HEK293T (cell line): ENCODE results near the gene ANO6.

Experiments used
- CTCF ChIA-PET: fragments of 350-600 bp; formaldehyde crosslinking; extraction: SDS; loops from one replicate; lab custom pipeline; 2021; ENCODE audit warnings: antibody characterized with exemption, inconsistent platforms; lab: Yijun Ruan, JAX
- POLR2A ChIA-PET: fragments of 350-600 bp; formaldehyde crosslinking; extraction: SDS; loops from one replicate; lab custom pipeline; 2020; ENCODE audit warnings: antibody characterized with exemption, inconsistent platforms; lab: Yijun Ruan, JAX
- DNase-seq: peaks from one replicate; pipeline ENCODE4 v3.0.0; 2012; ENCODE audit warnings: mixed read lengths; ENCODE audit errors: extremely low spot score
- ARNT ChIP-seq: fragments of 450-650 bp; IDR thresholded peaks from 2 replicates; pipeline ENCODE4 v1.6.1; 2017; ENCODE audit warnings: mild to moderate bottlenecking
- BHLHE40 ChIP-seq: fragments of 450-650 bp; IDR thresholded peaks from 2 replicates; pipeline ENCODE4 v1.6.1; 2016; ENCODE audit warnings: mild to moderate bottlenecking, moderate library complexity, borderline replicate concordance
- CTBP1 ChIP-seq: fragments of 450-650 bp; IDR thresholded peaks from 2 replicates; pipeline ENCODE4 v1.6.1; 2016; ENCODE audit warnings: borderline replicate concordance
- ELF4 ChIP-seq: fragments of 450-650 bp; IDR thresholded peaks from 2 replicates; pipeline ENCODE4 v1.6.1; 2017; ENCODE audit warnings: antibody characterized with exemption
- FOXA1 ChIP-seq: fragments of 450-650 bp; IDR thresholded peaks from 2 replicates; pipeline ENCODE4 v1.6.1; 2016; ENCODE audit warnings: mild to moderate bottlenecking
- FOXK2 ChIP-seq: fragments of 450-650 bp; IDR thresholded peaks from 2 replicates; pipeline ENCODE4 v1.6.1; 2016; ENCODE audit warnings: mild to moderate bottlenecking
- FOXM1 ChIP-seq: fragments of 450-650 bp; IDR thresholded peaks from 2 replicates; pipeline ENCODE4 v1.6.1; 2017; ENCODE audit warnings: mild to moderate bottlenecking, borderline replicate concordance
- HDGF ChIP-seq: fragments of 450-650 bp; IDR thresholded peaks from 2 replicates; pipeline ENCODE4 v1.6.1; 2017; ENCODE audit warnings: antibody characterized with exemption, borderline replicate concordance
- L3MBTL2 ChIP-seq: fragments of 450-650 bp; conservative IDR thresholded peaks from 2 replicates; pipeline ENCODE4 v1.6.1; 2016; ENCODE audit warnings: mild to moderate bottlenecking
- LEF1 ChIP-seq: fragments of 450-650 bp; IDR thresholded peaks from 2 replicates; pipeline ENCODE4 v1.6.1; 2017; ENCODE audit warnings: mild to moderate bottlenecking, borderline replicate concordance
- NFRKB ChIP-seq: fragments of 450-650 bp; IDR thresholded peaks from 2 replicates; pipeline ENCODE4 v1.6.1; 2016; ENCODE audit warnings: mild to moderate bottlenecking, moderate library complexity
- SP1 ChIP-seq: fragments of 450-650 bp; IDR thresholded peaks from 2 replicates; pipeline ENCODE4 v1.6.1; 2017
- SUZ12 ChIP-seq: fragments of 450-650 bp; IDR thresholded peaks from 2 replicates; pipeline ENCODE4 v1.6.1; 2016; ENCODE audit warnings: mild to moderate bottlenecking
- TARDBP ChIP-seq: fragments of 450-650 bp; IDR thresholded peaks from 2 replicates; pipeline ENCODE4 v1.6.1; 2016
- ZNF384 ChIP-seq: fragments of 450-650 bp; IDR thresholded peaks from 2 replicates; pipeline ENCODE4 v1.6.1; 2016
- TF ChIP-seq, protein P1 (sequence below): fragments of 450-650 bp; IDR thresholded peaks from 2 replicates; pipeline ENCODE4 v1.6.1; 2016

ANO6 gene

DNA sequence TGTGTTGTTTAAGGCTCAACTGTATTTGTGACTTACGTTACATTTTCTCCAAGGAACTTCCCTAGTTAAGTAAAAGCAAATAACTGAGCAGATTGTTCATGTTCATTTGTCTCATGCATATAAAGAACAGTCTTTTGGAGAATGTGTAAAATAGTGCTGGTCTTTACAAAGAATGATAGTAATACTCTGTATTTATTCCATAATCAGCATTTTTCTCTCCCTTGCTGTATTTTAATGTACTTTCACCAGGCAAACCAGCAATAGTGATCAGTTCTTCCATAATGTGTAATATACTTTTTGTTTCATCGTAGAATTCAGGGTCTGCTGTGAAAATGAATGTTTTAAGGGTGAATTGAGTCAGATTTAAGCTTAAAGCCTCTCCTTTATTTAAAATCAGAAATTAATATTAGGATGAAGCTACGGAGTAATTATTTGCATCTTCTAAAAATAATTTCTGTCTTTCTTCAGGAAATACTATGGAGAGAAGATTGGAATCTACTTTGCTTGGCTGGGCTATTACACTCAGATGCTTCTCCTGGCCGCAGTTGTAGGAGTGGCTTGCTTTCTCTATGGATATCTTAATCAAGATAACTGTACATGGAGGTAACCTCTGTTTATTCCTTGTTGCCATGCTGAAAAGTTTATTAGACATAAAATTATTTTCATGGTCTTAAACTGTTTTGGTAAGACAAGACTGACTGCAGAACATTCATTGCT is 141.1 kb downstream of the ANO6 start:
- TF ChIP-seq LEF1 (no peak), L3MBTL2 (no peak), FOXA1 (no peak), FOXM1 (no peak), ELF4 (no peak), ARNT (no peak), BHLHE40 (no peak), SUZ12 (no peak), NFRKB (no peak), HDGF (no peak), SP1 (no peak), TARDBP (no peak), CTBP1 (no peak), ZNF384 (no peak)
- TF ChIP-seq, protein P1, sequence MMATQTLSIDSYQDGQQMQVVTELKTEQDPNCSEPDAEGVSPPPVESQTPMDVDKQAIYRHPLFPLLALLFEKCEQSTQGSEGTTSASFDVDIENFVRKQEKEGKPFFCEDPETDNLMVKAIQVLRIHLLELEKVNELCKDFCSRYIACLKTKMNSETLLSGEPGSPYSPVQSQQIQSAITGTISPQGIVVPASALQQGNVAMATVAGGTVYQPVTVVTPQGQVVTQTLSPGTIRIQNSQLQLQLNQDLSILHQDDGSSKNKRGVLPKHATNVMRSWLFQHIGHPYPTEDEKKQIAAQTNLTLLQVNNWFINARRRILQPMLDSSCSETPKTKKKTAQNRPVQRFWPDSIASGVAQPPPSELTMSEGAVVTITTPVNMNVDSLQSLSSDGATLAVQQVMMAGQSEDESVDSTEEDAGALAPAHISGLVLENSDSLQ, result no peak
- no peak for DNase-seq
- ChIA-PET POLR2A (no interaction called here), CTCF (no interaction called here)

DNA sequence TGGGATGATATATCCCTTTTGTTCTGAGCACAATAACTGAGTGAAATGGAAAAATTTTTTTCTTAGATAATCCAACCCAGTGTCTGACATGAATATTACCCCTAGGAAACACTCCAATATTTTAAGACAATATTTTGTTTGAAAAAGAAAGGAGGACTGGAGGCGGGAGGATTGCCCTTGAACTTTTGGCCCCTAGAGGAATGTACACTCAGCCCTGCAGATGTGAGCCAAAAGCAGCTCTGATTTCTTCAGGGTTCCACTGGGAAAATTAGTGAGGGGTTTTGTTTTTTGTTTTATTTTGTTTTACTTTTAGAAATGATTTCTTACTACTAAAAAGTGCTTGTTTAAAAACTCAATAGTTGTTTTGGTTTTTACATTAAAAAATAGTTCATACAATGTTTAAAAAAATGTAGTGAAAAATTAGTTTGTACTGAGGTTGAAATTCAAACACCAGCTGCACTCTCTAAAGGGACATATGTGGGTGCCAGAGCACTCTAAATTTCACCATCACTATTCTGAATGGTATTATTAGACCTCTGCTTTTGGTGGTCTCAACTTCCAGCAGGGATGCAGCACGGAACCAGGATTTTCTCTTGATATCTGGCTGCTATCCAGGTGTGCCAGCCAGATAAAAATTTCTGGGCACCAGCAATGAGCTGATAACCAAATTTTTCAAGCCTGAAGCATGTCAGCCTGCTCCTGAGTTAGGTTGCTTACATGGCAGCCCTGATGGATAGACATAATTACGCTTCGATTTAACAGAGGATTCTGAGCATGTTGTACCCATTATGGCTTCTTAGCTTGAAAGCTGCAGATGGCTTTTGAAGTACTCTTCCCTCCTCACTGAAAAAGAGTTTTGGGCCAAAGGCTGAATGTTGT is 141.9 kb downstream of the ANO6 start:
- POLR2A ChIA-PET, result no interaction called here
- DNase-seq, result no peak
- CTCF ChIA-PET, result no interaction called here
- TF ChIP-seq FOXM1 (no peak), HDGF (no peak), ARNT (no peak), FOXK2 (no peak), LEF1 (no peak), ELF4 (no peak), CTBP1 (no peak), SP1 (no peak), ZNF384 (no peak), NFRKB (no peak), BHLHE40 (no peak), FOXA1 (no peak), L3MBTL2 (no peak), SUZ12 (no peak), TARDBP (no peak)
- TF ChIP-seq, protein P1, result no peak

DNA sequence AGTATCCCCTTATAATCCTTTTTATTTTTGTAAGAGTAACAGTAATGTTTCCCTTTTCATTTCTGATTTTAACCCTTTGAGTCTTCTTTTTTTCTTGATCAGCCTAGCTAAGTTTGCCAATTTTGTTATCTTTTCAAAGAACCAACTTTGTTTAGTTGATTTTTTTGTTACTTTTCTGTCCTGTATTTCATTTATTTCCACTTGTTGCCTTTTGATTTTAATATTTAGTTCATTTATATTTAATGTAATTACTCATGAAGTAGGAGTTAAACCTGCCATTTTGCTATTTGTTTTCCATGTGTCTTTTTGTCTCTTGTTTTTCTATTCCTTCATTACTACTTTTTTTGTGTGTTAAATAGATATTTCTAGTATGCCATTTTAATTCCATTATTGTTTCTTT is 146.4 kb downstream of the ANO6 start:
- ChIA-PET POLR2A (interaction anchor here (0.7 kb wide), 1 partner anchor 39 kb away, joined by 3 read pairs; no protein-coding TSS in a partner anchor), CTCF (no interaction called here)
- DNase-seq, result no peak
- TF ChIP-seq ARNT (no peak), CTBP1 (no peak), FOXM1 (no peak), FOXA1 (no peak), SP1 (no peak), FOXK2 (no peak)

DNA sequence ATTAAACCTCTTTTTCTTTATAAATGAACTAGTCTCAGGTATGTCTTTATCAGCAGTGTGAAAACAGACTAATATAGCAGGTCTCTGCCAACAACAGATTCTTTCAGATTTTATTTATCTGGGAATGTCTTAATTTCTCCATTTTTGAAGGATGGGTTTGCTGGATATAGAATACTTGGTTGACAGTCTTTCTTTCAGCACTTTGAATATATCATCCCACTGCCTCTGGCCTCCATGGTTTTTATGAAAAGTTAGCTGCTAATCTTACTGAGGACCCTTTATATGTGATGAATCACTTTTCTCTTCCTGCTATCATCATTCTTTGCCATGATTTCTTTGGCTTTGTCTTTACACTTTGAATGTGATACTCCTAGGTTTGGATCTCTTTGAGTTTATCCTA is 148.0 kb downstream of the ANO6 start:
- POLR2A ChIA-PET, result no interaction called here
- DNase-seq, result no peak
- TF ChIP-seq ELF4, result no peak
- no peak for TF ChIP-seq FOXK2
- no peak for TF ChIP-seq HDGF
- no peak for TF ChIP-seq CTBP1
- TF ChIP-seq TARDBP, result no peak
- no peak for TF ChIP-seq SP1
- TF ChIP-seq ARNT, result no peak
- no peak for TF ChIP-seq BHLHE40
- no peak for TF ChIP-seq SUZ12
- TF ChIP-seq FOXM1, result no peak
- CTCF ChIA-PET, result no interaction called here

DNA sequence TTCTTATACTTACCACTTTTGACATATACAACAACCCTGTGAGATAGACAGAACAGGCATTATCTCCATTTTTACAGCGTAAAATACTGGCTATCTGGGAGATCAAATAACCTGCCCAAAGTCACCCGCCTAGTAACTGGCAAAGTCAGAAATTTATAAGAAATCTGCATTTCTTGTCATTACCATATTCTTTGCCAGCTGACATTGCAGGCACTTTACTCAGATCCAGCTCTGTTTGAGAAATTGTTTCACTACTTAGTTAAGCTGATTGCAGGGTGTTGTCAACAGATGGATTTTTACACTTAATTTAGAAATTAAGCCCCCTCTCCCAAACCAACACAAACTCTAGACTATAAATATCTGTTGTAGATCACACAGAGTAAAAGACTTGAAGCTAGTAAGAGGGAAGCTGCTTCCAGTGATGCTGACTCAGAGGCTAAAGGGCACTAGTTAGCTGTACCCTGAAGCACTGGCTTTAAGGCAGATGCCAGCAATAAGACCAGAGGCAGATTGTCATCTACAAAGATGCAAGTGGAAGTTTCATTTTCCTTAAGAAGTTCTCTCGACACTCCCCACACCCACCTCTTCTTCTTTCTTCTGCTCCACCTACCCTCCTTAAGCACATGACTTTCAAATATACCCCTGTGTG is 153.1 kb downstream of the ANO6 start:
- DNase-seq, result no peak
- POLR2A ChIA-PET, result no interaction called here
- TF ChIP-seq BHLHE40, result no peak
- no peak for TF ChIP-seq FOXK2
- no peak for TF ChIP-seq NFRKB
- no peak for TF ChIP-seq ELF4
- TF ChIP-seq SUZ12, result no peak
- no peak for TF ChIP-seq LEF1
- TF ChIP-seq FOXA1, result no peak
- no peak for TF ChIP-seq SP1
- no peak for TF ChIP-seq HDGF
- no peak for TF ChIP-seq CTBP1
- CTCF ChIA-PET, result no interaction called here

DNA sequence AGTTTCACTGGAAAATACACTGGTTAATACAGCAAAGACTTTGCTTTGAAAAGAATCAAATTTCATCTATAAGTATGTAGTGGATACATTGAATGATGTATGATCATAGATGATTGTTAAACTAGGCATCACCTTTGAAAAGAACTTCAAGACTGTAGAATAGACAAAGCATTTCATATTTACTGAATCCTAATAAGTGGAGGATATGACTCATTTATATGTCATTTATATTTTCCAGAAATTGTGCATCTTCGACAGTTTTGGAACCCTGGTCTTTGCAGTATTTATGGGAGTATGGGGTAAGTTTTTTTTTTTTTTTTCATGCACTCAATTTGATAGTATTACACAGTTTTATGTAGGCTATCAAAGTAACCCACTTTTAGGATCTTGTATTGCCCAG is 161.9 kb downstream of the ANO6 start:
- TF ChIP-seq NFRKB, result no peak
- TF ChIP-seq SP1, result no peak
- no peak for TF ChIP-seq ARNT
- TF ChIP-seq CTBP1, result no peak
- TF ChIP-seq ELF4, result no peak
- TF ChIP-seq ZNF384, result no peak
- TF ChIP-seq FOXM1, result no peak
- no peak for TF ChIP-seq FOXA1
- TF ChIP-seq FOXK2, result no peak
- TF ChIP-seq SUZ12, result no peak
- ChIA-PET CTCF (no interaction called here), POLR2A (no interaction called here)
- no peak for DNase-seq
